GM12878 (cell line): ENCODE results near the gene RNF223. TPM values are rescaled to one million over a fixed set of nuclear protein-coding genes. Genes with fewer than 3 reads are reported as not detected.

Experiments
- ASH2L ChIP-seq: fragments of 300-600, 200-600 bp; sonication (generic); IDR thresholded peaks from 2 replicates; pipeline ENCODE4 v1.6.1; 2017; ENCODE audit warnings: low read depth, mild to moderate bottlenecking, borderline replicate concordance
- ATF2 ChIP-seq: IDR thresholded peaks from 2 replicates; pipeline ENCODE4 v1.6.1; 2012; ENCODE audit warnings: low read length, inconsistent platforms
- ATF7 ChIP-seq: fragments of 450-650 bp; IDR thresholded peaks from 2 replicates; pipeline ENCODE4 v1.6.1; 2016; ENCODE audit warnings: low read depth, mild to moderate bottlenecking
- CEBPB ChIP-seq, 2 experiments: fragments of 150-350 bp in 1 of 2; IDR thresholded peaks; 2 replicates each; pipeline ENCODE4 v1.6.1; 2012 to 2014; ENCODE audit warnings: low read depth in 2 of 2, low read length in 2 of 2, borderline replicate concordance in 1 of 2, inconsistent platforms in 1 of 2
- CREB1 ChIP-seq: IDR thresholded peaks from 2 replicates; pipeline ENCODE4 v1.6.1; 2012; ENCODE audit warnings: low read depth, mild to moderate bottlenecking, inconsistent platforms
- CTCF ChIP-seq, 3 experiments: IDR thresholded peaks in 2 of 3; conservative IDR thresholded peaks in 1 of 3; 2 replicates each; pipeline ENCODE4 v1.5.1; 2011; ENCODE audit warnings: low read depth in 3 of 3, low read length in 3 of 3, mild to moderate bottlenecking in 3 of 3, control low read depth in 2 of 3, moderate library complexity in 2 of 3, inconsistent platforms in 1 of 3, mixed read lengths in 1 of 3; ENCODE audit not compliant: control insufficient read depth in 2 of 3, insufficient read depth in 1 of 3; ENCODE audit errors: extremely low read depth in 1 of 3
- GATAD2B ChIP-seq: fragments of 450-650 bp; conservative IDR thresholded peaks from 2 replicates; pipeline ENCODE4 v1.6.1; 2017; ENCODE audit warnings: low read depth, mild to moderate bottlenecking, moderate library complexity
- HDAC2 ChIP-seq: fragments of 200-600 bp; sonication (generic); IDR thresholded peaks from 2 replicates; pipeline ENCODE4 v1.6.1; 2017
- RAD51 ChIP-seq: fragments of 450-650 bp; IDR thresholded peaks from 2 replicates; pipeline ENCODE4 v1.6.1; 2016; ENCODE audit warnings: moderate library complexity, mild to moderate bottlenecking, inconsistent platforms
- SUZ12 ChIP-seq: fragments of 200-600 bp; sonication (generic); IDR thresholded peaks from one replicate; pipeline ENCODE4 v1.6.1; 2018; ENCODE audit warnings: antibody characterized with exemption, mild to moderate bottlenecking; ENCODE audit not compliant: unreplicated experiment
- USF1 ChIP-seq: IDR thresholded peaks from 2 replicates; pipeline ENCODE4 v1.6.1; 2011; ENCODE audit warnings: borderline replicate concordance, low read depth, mild to moderate bottlenecking, moderate library complexity, mixed read lengths, low read length; ENCODE audit not compliant: insufficient read depth; ENCODE audit errors: extremely low read length
- ZNF687 ChIP-seq: fragments of 450-650 bp; IDR thresholded peaks from 2 replicates; pipeline ENCODE4 v1.6.1; 2017; ENCODE audit warnings: mild to moderate bottlenecking, moderate library complexity
- polyA plus RNA-seq, 11 experiments: library from polyadenylated mRNA; depleted of rRNA in 4 of 11; unstranded in 6 of 11; stranded (reverse) in 5 of 11; fragments of >200 nt; fragmentation: Nextera tagmentation in 4 of 11; fragmentation: Illumina TruSeq in 1 of 11; extraction: Ambion mirVana in 4 of 11; extraction: Trizol in 1 of 11; gene quantifications; 1 replicate in 1 of 11; 2 replicates in 10 of 11; pipeline versions ENCODE4 v1.2.1 to v1.2.3, GENCODE V29; 2011 to 2016; ENCODE audit warnings: inconsistent platforms in 2 of 11, missing spikeins in 2 of 11, low read depth in 1 of 11
- total RNA-seq, 4 experiments: library from RNA; depleted of rRNA in 3 of 4; stranded (reverse); fragments of >200 nt in 3 of 4; fragmentation: Illumina TruSeq in 1 of 4; extraction: Trizol in 1 of 4; gene quantifications; 2 replicates each; pipeline versions ENCODE4 v1.2.1 to v1.2.3, GENCODE V29; 2013 to 2021
- TF ChIP-seq, protein P1 (sequence below): fragments of 450-650 bp; IDR thresholded peaks from 2 replicates; pipeline ENCODE4 v1.6.1; 2017; ENCODE audit warnings: mild to moderate bottlenecking, moderate library complexity

RNF223 gene
- total and polyA plus RNA-seq, 10 of the 15 experiments (the other 5 are each of a cell fraction or from before 2014, with no cell fraction given) = 0.06 TPM; not detected in 9

DNA sequence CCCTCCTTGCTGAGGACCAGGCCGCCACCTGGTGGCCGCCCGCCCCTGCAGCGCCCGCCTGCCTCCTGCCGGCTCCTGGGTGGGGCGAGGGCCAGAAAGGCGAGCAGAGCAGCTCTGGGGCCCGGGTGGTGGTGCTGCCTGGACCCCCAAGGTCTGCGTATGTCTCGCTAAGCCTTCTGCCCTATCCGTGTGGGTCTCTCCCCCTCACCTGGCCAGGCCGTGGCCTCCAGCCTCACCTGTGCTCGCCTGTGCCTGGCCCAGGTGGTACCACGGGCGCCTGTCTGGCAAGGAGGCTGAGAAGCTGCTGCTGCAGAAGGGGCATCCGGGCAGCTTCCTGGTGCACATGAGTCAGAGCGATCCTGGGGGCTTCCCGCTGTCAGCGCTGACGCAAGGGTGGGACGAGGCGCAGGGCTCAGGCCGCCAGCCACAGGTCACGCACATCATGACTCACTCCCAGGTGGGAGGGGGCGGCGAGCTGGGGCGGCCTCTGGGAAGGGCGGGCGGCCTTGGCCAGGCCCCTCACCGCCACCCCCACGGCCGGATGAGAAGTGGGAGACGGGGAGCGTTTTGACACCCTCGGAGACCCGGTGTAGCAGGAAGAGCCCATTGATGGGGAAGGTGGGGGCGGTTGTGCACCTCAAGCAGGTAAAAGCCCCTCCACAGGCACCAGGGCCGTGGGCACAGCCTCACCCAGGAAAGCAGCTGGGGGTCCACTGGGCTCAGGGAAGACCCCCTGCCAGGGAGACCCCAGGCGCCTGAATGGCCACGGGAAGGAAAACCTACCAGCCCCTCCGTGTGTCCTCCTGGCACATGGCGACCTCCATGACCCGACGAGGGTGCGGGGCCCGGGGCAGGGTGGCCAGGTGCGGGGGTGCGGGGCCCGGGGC is 9.9 kb downstream of the RNF223 start (continued):
- TF ChIP-seq ATF2 (no peak), GATAD2B (peak; percentile 92), USF1 (no peak), SUZ12 (no peak), CEBPB (IDR thresholded peaks at IDR 0.05; ENCODE audit: borderline replicate concordance in 1 of 2, low read depth in 2 of 2, low read length in 2 of 2) (0 out of 4 replicates have a peak, but pooled peaks of 1 of the 2 experiments have one; percentile 19), CREB1 (peak; percentile 94), HDAC2 (no peak), ASH2L (no peak), RAD51 (no peak), ZNF687 (peak; percentile 19; the same call in 1 of the 2 replicates), CTCF (IDR thresholded peaks at IDR 0.05 in 2 of 3, conservative IDR thresholded peaks at IDR 0.05 in 1 of 3; ENCODE audit: control insufficient read depth in 2 of 3, extremely low read depth in 1 of 3, insufficient read depth in 1 of 3, low read depth in 3 of 3, low read length in 3 of 3) (peak; percentile 93 to 94 (median 94)), ATF7 (peak; percentile 90)
- TF ChIP-seq, protein P1, sequence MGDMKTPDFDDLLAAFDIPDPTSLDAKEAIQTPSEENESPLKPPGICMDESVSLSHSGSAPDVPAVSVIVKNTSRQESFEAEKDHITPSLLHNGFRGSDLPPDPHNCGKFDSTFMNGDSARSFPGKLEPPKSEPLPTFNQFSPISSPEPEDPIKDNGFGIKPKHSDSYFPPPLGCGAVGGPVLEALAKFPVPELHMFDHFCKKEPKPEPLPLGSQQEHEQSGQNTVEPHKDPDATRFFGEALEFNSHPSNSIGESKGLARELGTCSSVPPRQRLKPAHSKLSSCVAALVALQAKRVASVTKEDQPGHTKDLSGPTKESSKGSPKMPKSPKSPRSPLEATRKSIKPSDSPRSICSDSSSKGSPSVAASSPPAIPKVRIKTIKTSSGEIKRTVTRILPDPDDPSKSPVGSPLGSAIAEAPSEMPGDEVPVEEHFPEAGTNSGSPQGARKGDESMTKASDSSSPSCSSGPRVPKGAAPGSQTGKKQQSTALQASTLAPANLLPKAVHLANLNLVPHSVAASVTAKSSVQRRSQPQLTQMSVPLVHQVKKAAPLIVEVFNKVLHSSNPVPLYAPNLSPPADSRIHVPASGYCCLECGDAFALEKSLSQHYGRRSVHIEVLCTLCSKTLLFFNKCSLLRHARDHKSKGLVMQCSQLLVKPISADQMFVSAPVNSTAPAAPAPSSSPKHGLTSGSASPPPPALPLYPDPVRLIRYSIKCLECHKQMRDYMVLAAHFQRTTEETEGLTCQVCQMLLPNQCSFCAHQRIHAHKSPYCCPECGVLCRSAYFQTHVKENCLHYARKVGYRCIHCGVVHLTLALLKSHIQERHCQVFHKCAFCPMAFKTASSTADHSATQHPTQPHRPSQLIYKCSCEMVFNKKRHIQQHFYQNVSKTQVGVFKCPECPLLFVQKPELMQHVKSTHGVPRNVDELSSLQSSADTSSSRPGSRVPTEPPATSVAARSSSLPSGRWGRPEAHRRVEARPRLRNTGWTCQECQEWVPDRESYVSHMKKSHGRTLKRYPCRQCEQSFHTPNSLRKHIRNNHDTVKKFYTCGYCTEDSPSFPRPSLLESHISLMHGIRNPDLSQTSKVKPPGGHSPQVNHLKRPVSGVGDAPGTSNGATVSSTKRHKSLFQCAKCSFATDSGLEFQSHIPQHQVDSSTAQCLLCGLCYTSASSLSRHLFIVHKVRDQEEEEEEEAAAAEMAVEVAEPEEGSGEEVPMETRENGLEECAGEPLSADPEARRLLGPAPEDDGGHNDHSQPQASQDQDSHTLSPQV = peak; percentile 57; the same call in 1 of the 2 replicates
